H1 (cell line): ENCODE measurements around the gene KIF21A. TPM values are rescaled to one million over a fixed set of nuclear protein-coding genes. Genes with fewer than 3 reads are reported as not detected.
A peak's percentile ranks its signal among the peaks of the same experiment; 100 is the strongest.

Experiments
- CTCF ChIA-PET: fragments of 300-600 bp; sonication (Branson Sonifier 250); formaldehyde crosslinking; loops from one replicate; lab custom pipeline; 2021; ENCODE audit not compliant: partially characterized antibody; lab: Charles Lee
- POLR2A ChIA-PET: fragments of 300-600 bp; sonication (Branson Sonifier 250); formaldehyde crosslinking; loops from one replicate; lab custom pipeline; 2021; ENCODE audit warnings: inconsistent platforms; ENCODE audit not compliant: partially characterized antibody; lab: Charles Lee
- DNase-seq, 2 experiments: peaks; one replicate each; pipeline versions ENCODE4 v3.0.0 to v3.0.0-alpha.2; 2010 to 2022; ENCODE audit warnings: low spot score in 2 of 2, low read depth in 1 of 2, mixed read lengths in 1 of 2
- FAIRE-seq: peaks from 2 replicates; lab custom pipeline; 2011; peaks lifted over from hg19 to GRCh38; lab: Jason Lieb, UNC
- H2AFZ ChIP-seq: 2 replicates; pipeline ENCODE4 v1.8.1; 2012; ENCODE audit warnings: low read length, inconsistent platforms
- H2AK5ac ChIP-seq: 2 replicates; pipeline ENCODE4 v1.6.1; 2013; ENCODE audit warnings: low read depth, low read length
- H2BK120ac ChIP-seq: replicated peaks from 2 replicates; pipeline ENCODE3; 2013; ENCODE audit warnings: low read depth, low read length, inconsistent platforms
- H2BK12ac ChIP-seq: 2 replicates; pipeline ENCODE4 v1.6.1; 2013; ENCODE audit warnings: low read depth, low read length
- H2BK15ac ChIP-seq: 2 replicates; pipeline ENCODE4 v1.6.1; 2013; ENCODE audit warnings: low read length
- H2BK20ac ChIP-seq: 2 replicates; pipeline ENCODE4 v1.6.1; 2013; ENCODE audit warnings: low read length
- H2BK5ac ChIP-seq: 2 replicates; pipeline ENCODE4 v1.6.1; 2013; ENCODE audit warnings: low read depth, low read length
- H3K14ac ChIP-seq: 2 replicates; pipeline ENCODE4 v1.6.1; 2013; ENCODE audit warnings: inconsistent platforms; ENCODE audit not compliant: insufficient read length
- H3K18ac ChIP-seq: 2 replicates; pipeline ENCODE4 v1.6.1; 2013; ENCODE audit warnings: low read length; ENCODE audit errors: extremely low read depth
- H3K23ac ChIP-seq: 2 replicates; pipeline ENCODE4 v1.6.1; 2013; ENCODE audit warnings: inconsistent platforms; ENCODE audit not compliant: insufficient read length
- H3K23me2 ChIP-seq: 2 replicates; pipeline ENCODE4 v1.6.1; 2013; ENCODE audit warnings: low read depth, low read length
- H3K27ac ChIP-seq: 2 replicates; pipeline ENCODE4 v1.6.1; 2011; ENCODE audit warnings: low read depth, low read length, inconsistent platforms
- H3K27me3 ChIP-seq, 4 experiments: replicated peaks in 1 of 4; 1 replicate in 1 of 4; 2 replicates in 3 of 4; pipeline versions ENCODE4 v1.6.1 to v1.8.1; 2011 to 2013; ENCODE audit warnings: low read length in 3 of 4, mild to moderate bottlenecking in 3 of 4, inconsistent platforms in 2 of 4, mixed read lengths in 2 of 4, moderate library complexity in 1 of 4; ENCODE audit not compliant: control insufficient read depth in 3 of 4, insufficient read depth in 3 of 4; ENCODE audit errors: extremely low read depth in 1 of 4
- H3K36me3 ChIP-seq, 4 experiments: 2 replicates each; pipeline versions ENCODE4 v1.6.1 to v1.8.1; 2011 to 2013; ENCODE audit warnings: mild to moderate bottlenecking in 4 of 4, low read length in 3 of 4, moderate library complexity in 2 of 4, control low read depth in 1 of 4, inconsistent platforms in 1 of 4; ENCODE audit not compliant: insufficient read depth in 4 of 4, control insufficient read depth in 2 of 4
- H3K4ac ChIP-seq: replicated peaks from 2 replicates; pipeline ENCODE3; 2013; ENCODE audit warnings: low read length, low read depth, mixed read lengths, inconsistent platforms; ENCODE audit not compliant: insufficient read length
- H3K4me1 ChIP-seq, 4 experiments: replicated peaks in 1 of 4; 1 replicate in 1 of 4; 2 replicates in 3 of 4; pipeline versions ENCODE4 v1.6.1 to v1.8.1; 2011 to 2013; ENCODE audit warnings: low read length in 3 of 4, inconsistent platforms in 2 of 4, mixed read lengths in 1 of 4; ENCODE audit not compliant: insufficient read depth in 4 of 4, control insufficient read depth in 3 of 4
- H3K4me2 ChIP-seq, 2 experiments: 2 replicates each; pipeline versions ENCODE4 v1.6.1 to v1.8.1; 2011 to 2013; ENCODE audit warnings: low read depth in 2 of 2, low read length in 2 of 2, control low read depth in 1 of 2, inconsistent platforms in 1 of 2, mild to moderate bottlenecking in 1 of 2; ENCODE audit not compliant: insufficient read depth in 1 of 2
- H3K4me3 ChIP-seq, 4 experiments: fragments of 200-600, 300-600 bp in 1 of 4; sonication (generic), shearing (Covaris generic), sonication (Bioruptor Twin) in 1 of 4; 2 replicates each; pipeline versions ENCODE4 v1.5.1 to v1.8.1; 2011 to 2016; ENCODE audit warnings: low read length in 4 of 4, low read depth in 3 of 4, control low read depth in 2 of 4, inconsistent platforms in 2 of 4, mild to moderate bottlenecking in 2 of 4, mixed read lengths in 1 of 4, moderate library complexity in 1 of 4; ENCODE audit not compliant: insufficient read depth in 2 of 4; ENCODE audit errors: extremely low read depth in 1 of 4
- H3K56ac ChIP-seq: replicated peaks from 2 replicates; pipeline ENCODE3; 2013; ENCODE audit warnings: low read depth, mild to moderate bottlenecking, mixed read lengths, low read length, inconsistent platforms; ENCODE audit not compliant: insufficient read length
- H3K79me1 ChIP-seq: 2 replicates; pipeline ENCODE4 v1.6.1; 2013; ENCODE audit warnings: low read depth, low read length, control low read depth
- H3K79me2 ChIP-seq, 2 experiments: 2 replicates each; pipeline versions ENCODE4 v1.6.1 to v1.8.1; 2012 to 2013; ENCODE audit warnings: low read length in 2 of 2, mild to moderate bottlenecking in 2 of 2, inconsistent platforms in 1 of 2; ENCODE audit not compliant: insufficient read depth in 2 of 2, control insufficient read depth in 1 of 2
- H3K9ac ChIP-seq, 4 experiments: replicated peaks in 1 of 4; 1 replicate in 1 of 4; 2 replicates in 3 of 4; pipeline versions ENCODE4 v1.6.1 to v1.8.1; 2011 to 2013; ENCODE audit warnings: low read depth in 3 of 4, low read length in 3 of 4, control low read depth in 2 of 4, mild to moderate bottlenecking in 2 of 4, moderate library complexity in 2 of 4, inconsistent platforms in 1 of 4; ENCODE audit errors: extremely low read depth in 1 of 4
- H3K9me3 ChIP-seq, 2 experiments: 2 replicates each; pipeline versions ENCODE4 v1.6.1 to v1.8.1; 2012 to 2013; ENCODE audit warnings: mild to moderate bottlenecking in 2 of 2, moderate library complexity in 2 of 2, control low read depth in 1 of 2, inconsistent platforms in 1 of 2, low read depth in 1 of 2, low read length in 1 of 2, mixed read lengths in 1 of 2; ENCODE audit not compliant: insufficient read depth in 2 of 2
- H4K20me1 ChIP-seq, 2 experiments: replicated peaks in 1 of 2; 2 replicates each; pipeline versions ENCODE3 to v1.8.1; 2011 to 2013; ENCODE audit warnings: inconsistent platforms in 2 of 2, low read length in 2 of 2, mild to moderate bottlenecking in 1 of 2; ENCODE audit not compliant: insufficient read depth in 2 of 2, control insufficient read depth in 1 of 2
- H4K5ac ChIP-seq: 2 replicates; pipeline ENCODE4 v1.6.1; 2013; ENCODE audit warnings: low read length, low read depth, mixed read lengths, inconsistent platforms; ENCODE audit not compliant: insufficient read length
- H4K8ac ChIP-seq: 2 replicates; pipeline ENCODE4 v1.8.0; 2013; ENCODE audit warnings: mild to moderate bottlenecking, moderate library complexity, low read length, inconsistent platforms; ENCODE audit not compliant: insufficient read depth; ENCODE audit errors: extremely low read depth
- H4K91ac ChIP-seq: replicated peaks from 2 replicates; pipeline ENCODE3; 2013; ENCODE audit warnings: low read length, mixed read lengths, inconsistent platforms; ENCODE audit not compliant: insufficient read length
- CEBPB ChIP-seq: IDR thresholded peaks from 2 replicates; pipeline ENCODE4 v1.6.1; 2012; ENCODE audit warnings: low read depth, low read length
- GABPA ChIP-seq: IDR thresholded peaks from 2 replicates; pipeline ENCODE4 v1.6.1; 2011; ENCODE audit warnings: mild to moderate bottlenecking, low read length, moderate library complexity, borderline replicate concordance; ENCODE audit not compliant: insufficient read depth
- JUND ChIP-seq: IDR thresholded peaks from 2 replicates; pipeline ENCODE4 v1.6.1; 2011; ENCODE audit warnings: mild to moderate bottlenecking, improper control_type of control experiment, low read length
- KDM4A ChIP-seq: IDR thresholded peaks from one replicate; pipeline ENCODE4 v1.7.1; 2012; ENCODE audit warnings: low read depth, mild to moderate bottlenecking, moderate library complexity, low read length, inconsistent platforms; ENCODE audit not compliant: severe bottlenecking
- NANOG ChIP-seq: IDR thresholded peaks from 2 replicates; pipeline ENCODE4 v1.6.1; 2011; ENCODE audit warnings: low read length, low read depth, mild to moderate bottlenecking, inconsistent platforms; ENCODE audit not compliant: insufficient read depth, poor library complexity, severe bottlenecking
- POLR2AphosphoS5 ChIP-seq: IDR thresholded peaks from 2 replicates; pipeline ENCODE4 v1.6.1; 2011; ENCODE audit warnings: low read depth, low read length
- POU5F1 ChIP-seq: IDR thresholded peaks from 2 replicates; pipeline ENCODE4 v1.6.1; 2011; ENCODE audit warnings: low read depth, mild to moderate bottlenecking, low read length, moderate library complexity
- RAD21 ChIP-seq, 2 experiments: IDR thresholded peaks in 1 of 2; conservative IDR thresholded peaks in 1 of 2; 2 replicates each; pipeline ENCODE4 v1.6.1; 2011; ENCODE audit warnings: low read depth in 2 of 2, low read length in 2 of 2, improper control_type of control experiment in 1 of 2, inconsistent platforms in 1 of 2, mild to moderate bottlenecking in 1 of 2, moderate library complexity in 1 of 2
- SAP30 ChIP-seq: fragments of 300-600 bp; sonication (generic); IDR thresholded peaks from 2 replicates; pipeline ENCODE4 v1.7.1; 2012; ENCODE audit warnings: low read length, moderate library complexity, mild to moderate bottlenecking, inconsistent platforms; ENCODE audit not compliant: insufficient read depth, insufficient replicate concordance
- SP1 ChIP-seq: IDR thresholded peaks from 2 replicates; pipeline ENCODE4 v1.6.1; 2011; ENCODE audit warnings: low read depth, low read length
- SUZ12 ChIP-seq: fragments of 200-600 bp; sonication (generic); IDR thresholded peaks from 2 replicates; pipeline ENCODE4 v1.6.1; 2012; ENCODE audit warnings: mild to moderate bottlenecking, inconsistent platforms, low read length, moderate library complexity, mixed read lengths
- TCF12 ChIP-seq: IDR thresholded peaks from 2 replicates; pipeline ENCODE4 v1.6.1; 2011; ENCODE audit warnings: low read depth, mild to moderate bottlenecking, low read length
- WGBS, 2 experiments: shearing (Covaris generic) in 1 of 2; methylation state at CpG; one replicate each; pipeline versions ENCODE4 v1.1.6 to v1.1.7; 2013 to 2015; ENCODE audit warnings: low lambda C conversion rate in 2 of 2, mixed read lengths in 2 of 2, inconsistent platforms in 1 of 2, low coverage in 1 of 2, missing lambda C conversion rate in 1 of 2; ENCODE audit not compliant: insufficient replicate concordance in 2 of 2, insufficient coverage in 1 of 2, insufficient read length in 1 of 2; ENCODE audit errors: extremely low coverage in 1 of 2, missing lambda C conversion rate in 1 of 2; 5-methylcytosine and 5-hydroxymethylcytosine counted together
- polyA plus RNA-seq, 7 experiments: library from polyadenylated mRNA; depleted of rRNA in 3 of 7; stranded (reverse) in 5 of 7; unstranded in 2 of 7; fragments of >200 nt in 5 of 7; fragments of 200-250 nt in 2 of 7; gene quantifications; 1 replicate in 5 of 7; 2 replicates in 1 of 7; 4 replicates in 1 of 7; pipeline versions ENCODE4 v1.2.1 to v1.2.3, GENCODE V29; 2011 to 2013; ENCODE audit warnings: missing spikeins in 2 of 7, mixed read lengths in 2 of 7
- total RNA-seq: library from RNA; stranded (reverse); fragmentation: NEBNext Ultra II Directional; extraction: Animal tissue kit (Norgen Biotek cat#: 25700); gene quantifications from 2 replicates; pipeline ENCODE4 v1.2.1, GENCODE V29; 2021
- TF ChIP-seq, protein P1 (sequence below): IDR thresholded peaks from 2 replicates; pipeline ENCODE4 v1.6.1; 2012; ENCODE audit warnings: inconsistent platforms

Gene KIF21A
- total and polyA plus RNA-seq, 2 of the 8 experiments (the other 6 are each of a cell fraction or from before 2014, with no cell fraction given) = 10.0 to 26.0 TPM

DNA sequence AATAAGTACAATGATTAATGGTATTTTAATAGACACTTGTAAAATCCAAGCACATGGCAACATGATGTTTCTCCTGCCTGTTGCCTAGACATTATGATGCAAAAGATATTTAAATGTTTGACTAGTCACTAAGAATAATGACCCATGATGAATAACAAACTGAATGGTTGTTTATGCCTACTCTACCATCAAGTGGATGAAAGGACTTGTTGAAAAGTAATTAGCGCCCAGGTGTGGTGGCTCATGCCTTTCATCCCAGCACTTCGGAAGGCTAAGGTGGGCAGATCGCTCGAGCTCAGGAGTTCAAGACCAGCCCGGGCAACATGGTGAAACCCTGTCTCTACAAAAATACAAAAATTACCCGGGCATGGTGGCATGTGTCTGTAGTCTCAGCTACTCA, 30.7 kb downstream of the KIF21A start:
- peaks cover 0 to 2% (median 0%) of the 10 kb centered on the region in 4 experiments; a peak in 2 of 7 replicates for H3K4me1 ChIP-seq
- peak; percentile 96 for TF ChIP-seq NANOG
- peak; percentile 66; the same call in 1 of the 2 replicates for TF ChIP-seq SP1
- no peak for TF ChIP-seq SAP30
- no peak for TF ChIP-seq JUND
- no peak for TF ChIP-seq SUZ12
- TF ChIP-seq KDM4A = no peak
- peak; percentile 98 for TF ChIP-seq TCF12
- TF ChIP-seq POLR2AphosphoS5 = peak; percentile 68; the same call in 1 of the 2 replicates
- TF ChIP-seq, protein P1, sequence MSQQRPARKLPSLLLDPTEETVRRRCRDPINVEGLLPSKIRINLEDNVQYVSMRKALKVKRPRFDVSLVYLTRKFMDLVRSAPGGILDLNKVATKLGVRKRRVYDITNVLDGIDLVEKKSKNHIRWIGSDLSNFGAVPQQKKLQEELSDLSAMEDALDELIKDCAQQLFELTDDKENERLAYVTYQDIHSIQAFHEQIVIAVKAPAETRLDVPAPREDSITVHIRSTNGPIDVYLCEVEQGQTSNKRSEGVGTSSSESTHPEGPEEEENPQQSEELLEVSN = no peak
- TF ChIP-seq POU5F1 = peak; percentile 58; the same call in 1 of the 2 replicates
- TF ChIP-seq RAD21 (IDR thresholded peaks at IDR 0.05 in 1 of 2, conservative IDR thresholded peaks at IDR 0.05 in 1 of 2; ENCODE audit: low read depth in 2 of 2, low read length in 2 of 2) = 0 out of 4 replicates have a peak, but pooled peaks of 1 of the 2 experiments have one; percentile 8
- 0 out of 2 replicates have a peak, but pooled peaks have one; percentile 20 for TF ChIP-seq CEBPB
- TF ChIP-seq GABPA = no peak
- no peak overlapping the region for H4K8ac ChIP-seq
- no peak overlapping the region for H2BK120ac ChIP-seq
- H3K36me3 ChIP-seq = no peaks in the 10 kb centered on the region
- peaks cover 0 to 3% of the 10 kb centered on the region in 2 experiments for H4K20me1 ChIP-seq
- no peak for FAIRE-seq
- POLR2A ChIA-PET = no interaction called here
- H4K5ac ChIP-seq = no peak overlapping the region
- no peak overlapping the region for H3K9ac ChIP-seq
- no peak overlapping the region for H3K4me3 ChIP-seq
- no peaks in the 10 kb centered on the region for H3K9me3 ChIP-seq
- no peaks in the 10 kb centered on the region for H3K79me1 ChIP-seq
- H3K23me2 ChIP-seq = no peaks in the 10 kb centered on the region
- no peak overlapping the region for H2BK12ac ChIP-seq
- no peak overlapping the region for H2BK20ac ChIP-seq
- H2AK5ac ChIP-seq = no peak overlapping the region
- H3K27me3 ChIP-seq = 0 out of 7 replicates have a peak, but pooled peaks cover 0 to 4% (median 0%) of the 10 kb centered on the region in 4 experiments
- no peak overlapping the region for H3K56ac ChIP-seq
- H3K4ac ChIP-seq = no peak overlapping the region
- no peak overlapping the region for H2BK5ac ChIP-seq
- peaks cover 0 to 5% of the 10 kb centered on the region in 2 experiments; a peak in 2 of 4 replicates for H3K79me2 ChIP-seq
- WGBS, 2 experiments = 65% methylated on average over 6 of the region's 6 CpGs; no CpG with 5 or more reads in 1 of the 2 experiments
- H2BK15ac ChIP-seq = no peak overlapping the region
- H3K14ac ChIP-seq = no peak overlapping the region
- peak in 1 of 2 experiments; percentile 29 for DNase-seq
- H2AFZ ChIP-seq = no peak overlapping the region
- H3K23ac ChIP-seq = no peak overlapping the region
- no peak overlapping the region for H3K4me2 ChIP-seq
- CTCF ChIA-PET = no interaction called here
- H4K91ac ChIP-seq = no peak overlapping the region
- H3K27ac ChIP-seq = no peak overlapping the region
- no peak overlapping the region for H3K18ac ChIP-seq
